LNCAP (cell line): ENCODE measurements around the gene LPO.
A peak's percentile ranks its signal among the peaks of the same experiment; 100 is the strongest.

Source experiments
- CTCF ChIP-seq: fragments of 450-650 bp; IDR thresholded peaks from 2 replicates; pipeline ENCODE4 v1.5.1; 2017; ENCODE audit warnings: mild to moderate bottlenecking

The LPO gene

GRCh38 chr17:58217766-58218165 is 20.6 kb upstream of the LPO start:
- no peak for TF ChIP-seq CTCF

- peak; percentile 52 for TF ChIP-seq CTCF
Observed at GRCh38 chr17:58219007-58219788, 19.2 kb upstream of the LPO start, which contains the start of gene MKS1. Gene MKS1 (minus strand): TSS chr17:58219255. CDS start chr17:58219230, 25 bp downstream.

GRCh38 chr17:58219789-58220183 is 18.6 kb upstream of the LPO start:
- no peak for TF ChIP-seq CTCF

GRCh38 chr17:58224315-58224714 is 14.1 kb upstream of the LPO start:
- no peak for TF ChIP-seq CTCF

GRCh38 chr17:58227733-58228132 is 10.7 kb upstream of the LPO start:
- no peak for TF ChIP-seq CTCF

GRCh38 chr17:58228679-58229078 is 9.7 kb upstream of the LPO start:
- TF ChIP-seq CTCF, result no peak

- no peak for TF ChIP-seq CTCF
Observed at GRCh38 chr17:58229384-58229783, 9.0 kb upstream of the LPO start.
